ENCODE data around the gene IQGAP2.

GRCh38 chr5:76422227-76422626 lies 19.1 kb downstream of the IQGAP2 start:
- no peak for TF ChIP-seq CTCF (conservative IDR thresholded peaks at IDR 0.05; ENCODE audit: low read length)
- no peak for TF ChIP-seq EZH2phosphoT487 (IDR thresholded peaks at IDR 0.05; ENCODE audit: borderline replicate concordance)
